ENCODE results near the gene SYNJ2BP.

The SYNJ2BP gene, protein sequence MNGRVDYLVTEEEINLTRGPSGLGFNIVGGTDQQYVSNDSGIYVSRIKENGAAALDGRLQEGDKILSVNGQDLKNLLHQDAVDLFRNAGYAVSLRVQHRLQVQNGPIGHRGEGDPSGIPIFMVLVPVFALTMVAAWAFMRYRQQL

DNA sequence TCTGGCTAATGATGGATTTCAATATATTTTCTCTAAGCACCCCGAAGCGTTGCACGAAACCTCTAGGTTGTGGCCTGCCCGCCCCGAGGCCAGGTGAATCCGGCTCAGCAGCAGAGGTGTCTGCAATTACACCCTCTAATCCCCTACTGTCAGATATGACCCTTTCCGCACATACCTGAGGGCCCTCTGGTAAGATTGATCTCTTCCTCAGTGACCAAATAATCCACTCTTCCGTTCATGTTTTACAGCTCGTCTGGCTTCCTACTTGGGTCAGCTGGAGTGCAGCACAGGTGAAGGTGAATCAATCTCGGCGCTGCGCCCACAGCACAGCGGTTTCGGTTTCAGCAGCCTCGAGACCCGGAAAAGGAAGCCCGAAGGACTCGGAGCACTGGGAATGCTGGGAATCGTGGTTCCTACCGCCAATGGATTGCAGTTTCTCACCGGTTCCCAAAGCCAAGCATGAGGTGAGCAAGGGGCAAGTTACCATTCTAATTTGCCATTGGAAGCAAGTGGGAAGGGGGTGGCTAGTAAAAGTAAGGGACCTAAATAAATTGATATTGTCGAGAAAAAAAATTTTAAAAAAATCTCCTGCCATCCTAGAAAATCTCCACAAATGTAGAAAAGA lies at the start of gene SYNJ2BP:
SYNJ2BP (minus strand) TSS at position 366 of the 625 bp plus-strand sequence; CDS start at position 239, 127 bp downstream.
- TF ChIP-seq EP300 (IDR thresholded peaks at IDR 0.05; ENCODE audit: borderline replicate concordance): no peak
- TF ChIP-seq, protein P1, sequence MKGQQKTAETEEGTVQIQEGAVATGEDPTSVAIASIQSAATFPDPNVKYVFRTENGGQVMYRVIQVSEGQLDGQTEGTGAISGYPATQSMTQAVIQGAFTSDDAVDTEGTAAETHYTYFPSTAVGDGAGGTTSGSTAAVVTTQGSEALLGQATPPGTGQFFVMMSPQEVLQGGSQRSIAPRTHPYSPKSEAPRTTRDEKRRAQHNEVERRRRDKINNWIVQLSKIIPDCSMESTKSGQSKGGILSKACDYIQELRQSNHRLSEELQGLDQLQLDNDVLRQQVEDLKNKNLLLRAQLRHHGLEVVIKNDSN (IDR thresholded peaks at IDR 0.05): peak; percentile 42; the same call in 1 of the 2 replicates
- TF ChIP-seq, protein P2, sequence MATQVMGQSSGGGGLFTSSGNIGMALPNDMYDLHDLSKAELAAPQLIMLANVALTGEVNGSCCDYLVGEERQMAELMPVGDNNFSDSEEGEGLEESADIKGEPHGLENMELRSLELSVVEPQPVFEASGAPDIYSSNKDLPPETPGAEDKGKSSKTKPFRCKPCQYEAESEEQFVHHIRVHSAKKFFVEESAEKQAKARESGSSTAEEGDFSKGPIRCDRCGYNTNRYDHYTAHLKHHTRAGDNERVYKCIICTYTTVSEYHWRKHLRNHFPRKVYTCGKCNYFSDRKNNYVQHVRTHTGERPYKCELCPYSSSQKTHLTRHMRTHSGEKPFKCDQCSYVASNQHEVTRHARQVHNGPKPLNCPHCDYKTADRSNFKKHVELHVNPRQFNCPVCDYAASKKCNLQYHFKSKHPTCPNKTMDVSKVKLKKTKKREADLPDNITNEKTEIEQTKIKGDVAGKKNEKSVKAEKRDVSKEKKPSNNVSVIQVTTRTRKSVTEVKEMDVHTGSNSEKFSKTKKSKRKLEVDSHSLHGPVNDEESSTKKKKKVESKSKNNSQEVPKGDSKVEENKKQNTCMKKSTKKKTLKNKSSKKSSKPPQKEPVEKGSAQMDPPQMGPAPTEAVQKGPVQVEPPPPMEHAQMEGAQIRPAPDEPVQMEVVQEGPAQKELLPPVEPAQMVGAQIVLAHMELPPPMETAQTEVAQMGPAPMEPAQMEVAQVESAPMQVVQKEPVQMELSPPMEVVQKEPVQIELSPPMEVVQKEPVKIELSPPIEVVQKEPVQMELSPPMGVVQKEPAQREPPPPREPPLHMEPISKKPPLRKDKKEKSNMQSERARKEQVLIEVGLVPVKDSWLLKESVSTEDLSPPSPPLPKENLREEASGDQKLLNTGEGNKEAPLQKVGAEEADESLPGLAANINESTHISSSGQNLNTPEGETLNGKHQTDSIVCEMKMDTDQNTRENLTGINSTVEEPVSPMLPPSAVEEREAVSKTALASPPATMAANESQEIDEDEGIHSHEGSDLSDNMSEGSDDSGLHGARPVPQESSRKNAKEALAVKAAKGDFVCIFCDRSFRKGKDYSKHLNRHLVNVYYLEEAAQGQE (IDR thresholded peaks at IDR 0.05; ENCODE audit: low read depth): no peak
- peak; percentile 67 for TF ChIP-seq NFIC (IDR thresholded peaks at IDR 0.05)
- TF ChIP-seq RAD21 (IDR thresholded peaks at IDR 0.05; ENCODE audit: low read depth): no peak
- TF ChIP-seq ZBTB7A (IDR thresholded peaks at IDR 0.05; ENCODE audit: low read depth): no peak
- no peak for TF ChIP-seq CREB1 (IDR thresholded peaks at IDR 0.05; ENCODE audit: low read depth)
- TF ChIP-seq EGR1 (IDR thresholded peaks at IDR 0.05): no peak
- TF ChIP-seq, protein P3, sequence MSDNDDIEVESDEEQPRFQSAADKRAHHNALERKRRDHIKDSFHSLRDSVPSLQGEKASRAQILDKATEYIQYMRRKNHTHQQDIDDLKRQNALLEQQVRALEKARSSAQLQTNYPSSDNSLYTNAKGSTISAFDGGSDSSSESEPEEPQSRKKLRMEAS (IDR thresholded peaks at IDR 0.05): peak; percentile 56
- no peak; the same call in 1 of the 2 replicates for TF ChIP-seq YY1 (IDR thresholded peaks at IDR 0.05; ENCODE audit: low read depth)
- TF ChIP-seq TCF12 (IDR thresholded peaks at IDR 0.05; ENCODE audit: low read depth): peak; percentile 41; the same call in 1 of the 2 replicates
- no peak for TF ChIP-seq CEBPB (IDR thresholded peaks at IDR 0.05)
- TF ChIP-seq TEAD4 (IDR thresholded peaks at IDR 0.05): no peak
- TF ChIP-seq FOXM1 (IDR thresholded peaks at IDR 0.05; ENCODE audit: borderline replicate concordance, low read depth): no peak
- peak; percentile 68; the same call in 1 of the 2 replicates for TF ChIP-seq TAF1 (IDR thresholded peaks at IDR 0.05; ENCODE audit: low read depth)

DNA sequence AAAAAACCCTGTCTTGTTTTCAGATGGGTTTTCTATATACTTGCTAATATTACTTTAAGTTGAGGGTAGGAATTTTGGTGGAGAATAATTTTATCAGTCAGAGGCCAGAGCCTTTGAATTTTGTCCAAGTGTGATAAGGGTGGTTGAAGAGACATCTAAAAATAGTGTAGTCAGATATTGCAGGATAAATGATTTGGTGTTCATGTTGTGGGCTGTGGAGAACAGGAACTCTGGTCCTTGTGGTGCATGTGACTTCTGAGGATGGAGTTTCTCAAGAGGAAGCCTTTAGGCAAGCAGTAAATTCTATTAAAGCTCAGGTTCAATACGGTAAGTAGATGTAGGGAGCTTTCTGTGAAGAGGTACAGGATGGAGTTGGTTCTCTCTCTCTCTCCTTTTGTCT lies 37.8 kb upstream of the SYNJ2BP start:
- TF ChIP-seq YY1 (IDR thresholded peaks at IDR 0.05; ENCODE audit: low read depth): no peak

DNA sequence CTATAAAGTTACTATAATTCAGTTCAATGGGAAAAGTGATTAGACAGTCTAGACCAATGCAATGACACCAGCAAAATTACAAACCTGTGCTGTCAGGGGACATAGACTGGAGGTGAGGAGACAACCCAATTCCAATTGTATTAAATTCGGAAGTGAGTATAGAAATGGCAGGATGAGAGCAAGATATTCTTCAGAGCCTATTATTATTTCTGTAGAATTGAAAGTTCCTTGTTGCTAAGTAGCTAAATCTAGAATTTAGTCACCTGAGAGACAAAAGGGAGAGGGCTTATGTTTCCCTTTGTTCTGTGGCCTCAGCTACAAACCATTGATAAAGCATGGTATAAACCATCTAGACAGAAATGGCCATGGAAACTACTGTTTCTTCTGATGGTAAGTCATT lies 35.0 kb upstream of the SYNJ2BP start, which contains the start of gene ADAM21:
ADAM21 (plus strand) TSS at position 301 of the 400 bp plus-strand sequence. CDS start 5,326 bp downstream, outside the sequence.
- TF ChIP-seq, protein P3 (IDR thresholded peaks at IDR 0.05): no peak
- TF ChIP-seq EGR1 (IDR thresholded peaks at IDR 0.05) (no peak), FOXM1 (IDR thresholded peaks at IDR 0.05; ENCODE audit: borderline replicate concordance, low read depth) (no peak), ZBTB7A (IDR thresholded peaks at IDR 0.05; ENCODE audit: low read depth) (no peak), YY1 (IDR thresholded peaks at IDR 0.05; ENCODE audit: low read depth) (no peak), EP300 (IDR thresholded peaks at IDR 0.05; ENCODE audit: borderline replicate concordance) (no peak), TCF12 (IDR thresholded peaks at IDR 0.05; ENCODE audit: low read depth) (no peak), RAD21 (IDR thresholded peaks at IDR 0.05; ENCODE audit: low read depth) (no peak), TEAD4 (IDR thresholded peaks at IDR 0.05) (no peak), CREB1 (IDR thresholded peaks at IDR 0.05; ENCODE audit: low read depth) (no peak), NFIC (IDR thresholded peaks at IDR 0.05) (no peak), CEBPB (IDR thresholded peaks at IDR 0.05) (no peak)
- TF ChIP-seq, protein P2 (IDR thresholded peaks at IDR 0.05; ENCODE audit: low read depth): no peak
- TF ChIP-seq, protein P1 (IDR thresholded peaks at IDR 0.05): no peak

DNA sequence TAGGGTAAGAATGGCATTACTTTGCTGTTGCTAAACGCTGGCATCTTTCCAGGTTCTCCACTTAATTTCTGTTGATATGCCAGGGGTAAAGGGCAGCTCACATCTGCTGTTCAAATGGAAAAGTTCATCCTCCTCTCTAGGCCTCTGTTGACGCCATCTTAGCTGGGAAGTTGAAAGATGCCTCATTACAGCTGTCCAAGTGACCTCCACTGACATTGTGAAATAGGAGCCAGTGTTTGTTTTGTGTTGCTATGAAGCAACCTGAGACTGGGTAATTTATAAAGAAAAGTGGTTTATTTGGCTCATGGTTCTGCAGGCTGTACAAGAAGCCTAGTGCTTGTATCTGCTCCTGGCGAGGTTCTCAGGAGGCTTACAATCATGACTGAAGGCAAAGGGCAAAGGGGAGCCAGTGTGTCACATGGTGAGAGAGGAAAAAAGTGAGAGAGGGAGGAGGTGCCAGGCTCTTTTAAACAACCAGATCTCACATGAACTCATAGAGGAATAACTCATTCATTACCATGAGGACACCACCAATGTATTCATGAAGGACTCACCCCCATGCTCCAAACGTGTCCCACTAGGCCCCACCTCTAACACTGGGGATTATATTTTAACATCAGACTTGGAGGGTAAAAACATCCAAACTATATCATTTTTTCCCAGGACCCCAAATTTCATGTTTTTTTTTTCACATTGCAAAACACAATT lies 31.9 kb upstream of the SYNJ2BP start:
- TF ChIP-seq, protein P3 (IDR thresholded peaks at IDR 0.05): no peak
- TF ChIP-seq EGR1 (IDR thresholded peaks at IDR 0.05): no peak
- TF ChIP-seq, protein P1 (IDR thresholded peaks at IDR 0.05): no peak
- no peak for TF ChIP-seq NFIC (IDR thresholded peaks at IDR 0.05)
- TF ChIP-seq TCF12 (IDR thresholded peaks at IDR 0.05; ENCODE audit: low read depth): no peak
- no peak for TF ChIP-seq RAD21 (IDR thresholded peaks at IDR 0.05; ENCODE audit: low read depth)
- TF ChIP-seq YY1 (IDR thresholded peaks at IDR 0.05; ENCODE audit: low read depth): no peak
- TF ChIP-seq FOXM1 (IDR thresholded peaks at IDR 0.05; ENCODE audit: borderline replicate concordance, low read depth): no peak
- no peak for TF ChIP-seq CEBPB (IDR thresholded peaks at IDR 0.05)

Measured in Ishikawa (cell line).